PC-3 (cell line): ENCODE data around the gene CD81. TPM values are rescaled to one million over a fixed set of nuclear protein-coding genes. Genes with fewer than 3 reads are reported as not detected.

Source experiments
- ATAC-seq: fragments of 200-7000 bp; cut with Tn5 transposase; 2 replicates; pipeline ENCODE4 v1.9.1; 2020; ENCODE audit warnings: mild to moderate bottlenecking, moderate library complexity
- BruUV-seq: library from RNA; stranded (reverse); fragments of 400-500 nt; replicated peaks from 2 replicates; lab custom pipeline; 2021; lab: Mats Ljungman, UMichigan
- CTCF ChIA-PET: fragments of 300-600 bp; sonication (Branson Sonifier 250); formaldehyde crosslinking; loops from one replicate; lab custom pipeline; 2022; ENCODE audit warnings: antibody characterized with exemption; lab: Charles Lee
- POLR2A ChIA-PET: fragments of 300-600 bp; sonication (Branson Sonifier 250); formaldehyde crosslinking; loops from one replicate; lab custom pipeline; 2022; ENCODE audit warnings: antibody characterized with exemption; ENCODE audit not compliant: unreplicated experiment; lab: Charles Lee
- DNase-seq: peaks from one replicate; pipeline ENCODE4 v3.0.0-alpha.2; 2015
- H2AFZ ChIP-seq: fragments of 300-600 bp; sonication (generic); 2 replicates; pipeline ENCODE4 v1.6.0; 2016; ENCODE audit warnings: antibody characterized with exemption, low read length
- H3F3A ChIP-seq: fragments of 300-600 bp; sonication (generic); one replicate; pipeline ENCODE4 v1.6.0; 2017; ENCODE audit warnings: antibody characterized with exemption, low read length, control low read depth, mild to moderate bottlenecking; ENCODE audit not compliant: unreplicated experiment
- H3K27ac ChIP-seq: fragments of 300-600 bp; sonication (generic); 2 replicates; pipeline ENCODE4 v1.5.1; 2016; ENCODE audit warnings: mild to moderate bottlenecking, low read length
- H3K27me3 ChIP-seq: fragments of 300-600 bp; sonication (generic); 2 replicates; pipeline ENCODE4 v1.6.1; 2016; ENCODE audit warnings: low read length, mixed read lengths
- H3K36me3 ChIP-seq: fragments of 300-600 bp; sonication (generic); 2 replicates; pipeline ENCODE4 v1.6.1; 2016; ENCODE audit warnings: low read depth, mixed run types, low read length, mixed read lengths
- H3K4me1 ChIP-seq: fragments of 300-600 bp; sonication (generic); 2 replicates; pipeline ENCODE4 v1.5.1; 2016; ENCODE audit warnings: low read length; ENCODE audit not compliant: insufficient read depth
- H3K4me2 ChIP-seq: fragments of 300-600 bp; sonication (generic); 2 replicates; pipeline ENCODE4 v1.6.0; 2016; ENCODE audit warnings: low read length
- H3K4me3 ChIP-seq: fragments of 300-600 bp; sonication (generic); 2 replicates; pipeline ENCODE4 v1.5.1; 2016; ENCODE audit warnings: mild to moderate bottlenecking, low read length, mixed read lengths
- H3K79me2 ChIP-seq: fragments of 300-600 bp; sonication (generic); 2 replicates; pipeline ENCODE4 v1.6.1; 2017; ENCODE audit warnings: low read length, mixed read lengths
- H3K9ac ChIP-seq: fragments of 300-600 bp; sonication (generic); 2 replicates; pipeline ENCODE4 v1.6.0; 2016; ENCODE audit warnings: mild to moderate bottlenecking, low read length
- H3K9me2 ChIP-seq: fragments of 300-600 bp; sonication (generic); replicated peaks from 2 replicates; pipeline ENCODE4 v1.6.1; 2016; ENCODE audit warnings: mixed run types, low read length, mixed read lengths
- H3K9me3 ChIP-seq: fragments of 300-600 bp; sonication (generic); 2 replicates; pipeline ENCODE4 v1.6.1; 2016; ENCODE audit warnings: low read length, mixed read lengths
- H4K20me1 ChIP-seq: fragments of 300-600 bp; sonication (generic); 2 replicates; pipeline ENCODE4 v1.6.1; 2016; ENCODE audit warnings: low read length, mixed read lengths
- CTCF ChIP-seq: fragments of 300-600 bp; sonication (generic); conservative IDR thresholded peaks from 2 replicates; pipeline ENCODE4 v1.5.1; 2017; ENCODE audit warnings: antibody characterized with exemption, low read depth, mild to moderate bottlenecking, low read length
- EZH2 ChIP-seq: fragments of 300-600 bp; sonication (generic); IDR thresholded peaks from one replicate; pipeline ENCODE4 v1.6.1; 2017; ENCODE audit warnings: antibody characterized with exemption, mild to moderate bottlenecking, low read length; ENCODE audit not compliant: unreplicated experiment
- EZH2phosphoT487 ChIP-seq: fragments of 300-600 bp; sonication (generic); IDR thresholded peaks from 2 replicates; pipeline ENCODE4 v1.6.1; 2018; ENCODE audit warnings: mild to moderate bottlenecking, antibody characterized with exemption, low read length, borderline replicate concordance
- intact Hi-C: fragments of 100-400 bp; cut with micrococcal nuclease; formaldehyde crosslinking; loops from 2 replicates; pipeline ENCODE4 v1.9.0; 2023
- total RNA-seq: library from RNA; depleted of rRNA; stranded (reverse); fragments of >200 nt; gene quantifications from 2 replicates; pipeline ENCODE4 v1.2.3, GENCODE V29; 2014

The CD81 gene
- total RNA-seq, 1 experiment from 2014 or later = 134 TPM

- H3K79me2 ChIP-seq = peaks cover 15% of the 10 kb centered on the region
These were observed 18.2 kb downstream of the CD81 start for GRCh38 chr11:2395211-2395730.

GRCh38 chr11:2395856-2396255 lies 18.7 kb downstream of the CD81 start:
- Histone ChIP-seq H3K9me3 (no peaks in the 10 kb centered on the region), H3K9me2 (no peaks in the 10 kb centered on the region), H3K4me3 (no peak overlapping the region), H3K27ac (no peak overlapping the region), H3K4me1 (peaks cover 11% of the 10 kb centered on the region), H3K27me3 (no peaks in the 10 kb centered on the region), H3K9ac (no peak overlapping the region), H4K20me1 (no peaks in the 10 kb centered on the region), H3K4me2 (no peak overlapping the region), H3K79me2 (peaks cover 14% of the 10 kb centered on the region), H2AFZ (no peak overlapping the region), H3K36me3 (no peaks in the 10 kb centered on the region; the same call in 1 of the 2 replicates), H3F3A (no peaks in the 10 kb centered on the region)
- intact Hi-C loops = no loop called here
- DNase-seq (no peak), ATAC-seq (no peak)
- TF ChIP-seq EZH2phosphoT487 (no peak), CTCF (no peak), EZH2 (no peak)
- no TSS peak for BruUV-seq
- POLR2A ChIA-PET = no interaction called here
- CTCF ChIA-PET = no interaction called here

More at GRCh38 chr11:2395211-2395730, 18.2 kb downstream of the CD81 start:
- Histone ChIP-seq H3K9me2 (no peaks in the 10 kb centered on the region), H3K9ac (no peak overlapping the region), H3K27ac (no peak overlapping the region), H3K4me1 (peaks cover 11% of the 10 kb centered on the region), H2AFZ (no peak overlapping the region), H3K9me3 (no peaks in the 10 kb centered on the region), H3K27me3 (no peaks in the 10 kb centered on the region), H3K36me3 (no peaks in the 10 kb centered on the region; the same call in 1 of the 2 replicates), H3F3A (no peaks in the 10 kb centered on the region), H3K4me2 (no peak overlapping the region), H3K4me3 (no peak overlapping the region), H4K20me1 (peaks cover 2% of the 10 kb centered on the region; the same call in 1 of the 2 replicates)
- POLR2A ChIA-PET = no interaction called here
- no peak for DNase-seq
- CTCF ChIA-PET = no interaction called here
- no TSS peak for BruUV-seq
- intact Hi-C loops = no loop called here
- no peak for TF ChIP-seq CTCF
- ATAC-seq = no peak

- H3K79me2 ChIP-seq = peaks cover 20% of the 10 kb centered on the region
- H3K9ac ChIP-seq = no peak overlapping the region
- CTCF ChIA-PET = no interaction called here
- ATAC-seq (no peak), DNase-seq (no peak)
- H3K27me3 ChIP-seq = no peaks in the 10 kb centered on the region
- H3K27ac ChIP-seq = no peak overlapping the region
- POLR2A ChIA-PET = no interaction called here
- no peak overlapping the region for H3K4me3 ChIP-seq
- H3K4me1 ChIP-seq = peaks cover 11% of the 10 kb centered on the region
- H3F3A ChIP-seq = no peaks in the 10 kb centered on the region
- no peaks in the 10 kb centered on the region; the same call in 1 of the 2 replicates for H3K36me3 ChIP-seq
- no peaks in the 10 kb centered on the region for H4K20me1 ChIP-seq
- intact Hi-C loops = no loop called here
- no peak overlapping the region for H3K4me2 ChIP-seq
- TF ChIP-seq CTCF (no peak), EZH2phosphoT487 (no peak), EZH2 (no peak)
- BruUV-seq = no TSS peak
- H3K9me2 ChIP-seq = no peaks in the 10 kb centered on the region
- H2AFZ ChIP-seq = no peak overlapping the region
- H3K9me3 ChIP-seq = no peaks in the 10 kb centered on the region
These were observed 19.4 kb downstream of the CD81 start for GRCh38 chr11:2396471-2396870.
